A673 (cell line): ENCODE data around the gene ARHGAP44. TPM values are rescaled to one million over a fixed set of nuclear protein-coding genes. Genes with fewer than 3 reads are reported as not detected.

Experiments used
- BruUV-seq: library from RNA; stranded (reverse); fragments of 400-500 nt; replicated peaks from 2 replicates; lab custom pipeline; 2021; lab: Mats Ljungman, UMichigan
- CTCF ChIA-PET: fragments of 300-600 bp; sonication (Branson Sonifier 250); formaldehyde crosslinking; loops from one replicate; lab custom pipeline; 2022; ENCODE audit warnings: antibody characterized with exemption; lab: Charles Lee
- POLR2A ChIA-PET: fragments of 300-600 bp; sonication (Branson Sonifier 250); formaldehyde crosslinking; loops from one replicate; lab custom pipeline; 2022; ENCODE audit warnings: antibody characterized with exemption; ENCODE audit not compliant: low non-redundant PET; lab: Charles Lee
- DNase-seq: peaks from one replicate; pipeline ENCODE4 v3.0.0-alpha.2; 2015; ENCODE audit warnings: low spot score
- H3K27ac ChIP-seq: fragments of 200-600 bp; sonication (generic); 2 replicates; pipeline ENCODE4 v1.5.1; 2016; ENCODE audit warnings: mixed run types, low read depth, mild to moderate bottlenecking, mixed read lengths, antibody characterized with exemption, low read length; ENCODE audit not compliant: poor library complexity, severe bottlenecking
- H3K27me3 ChIP-seq: fragments of 200-600 bp; sonication (generic); replicated peaks from 2 replicates; pipeline ENCODE4 v1.6.1; 2017; ENCODE audit warnings: mixed run types, low read depth, mild to moderate bottlenecking, mixed read lengths, antibody characterized with exemption, low read length; ENCODE audit not compliant: insufficient read depth, poor library complexity
- H3K36me3 ChIP-seq: fragments of 200-600 bp; sonication (generic); 2 replicates; pipeline ENCODE4 v1.6.1; 2016; ENCODE audit warnings: mixed run types, mild to moderate bottlenecking, mixed read lengths, antibody characterized with exemption, low read length; ENCODE audit not compliant: insufficient read depth, poor library complexity, severe bottlenecking
- H3K4me1 ChIP-seq: fragments of 200-600 bp; sonication (generic); 2 replicates; pipeline ENCODE4 v1.6.1; 2017; ENCODE audit warnings: mixed run types, mild to moderate bottlenecking, mixed read lengths, antibody characterized with exemption, low read length; ENCODE audit not compliant: insufficient read depth, poor library complexity, severe bottlenecking
- H3K4me3 ChIP-seq: fragments of 200-600 bp; sonication (generic); 2 replicates; pipeline ENCODE4 v1.5.1; 2016; ENCODE audit warnings: low read depth, mixed run types, mild to moderate bottlenecking, mixed read lengths, low read length; ENCODE audit not compliant: poor library complexity, severe bottlenecking
- H3K9me3 ChIP-seq: fragments of 200-600 bp; sonication (generic); 2 replicates; pipeline ENCODE4 v1.6.1; 2016; ENCODE audit warnings: mixed run types, low read depth, mild to moderate bottlenecking, mixed read lengths, antibody characterized with exemption, low read length; ENCODE audit not compliant: poor library complexity, severe bottlenecking
- CTCF ChIP-seq: fragments of 300-800, 200-600 bp; sonication (generic); conservative IDR thresholded peaks from 2 replicates; pipeline ENCODE4 v1.5.1; 2017; ENCODE audit warnings: low read depth, mild to moderate bottlenecking, antibody characterized with exemption, low read length, moderate library complexity, mixed read lengths
- EZH2 ChIP-seq: fragments of 200-600 bp; sonication (generic); IDR thresholded peaks from 2 replicates; pipeline ENCODE4 v1.6.1; 2017; ENCODE audit warnings: borderline replicate concordance, low read depth, mild to moderate bottlenecking, mixed read lengths, antibody characterized with exemption, low read length; ENCODE audit not compliant: poor library complexity, severe bottlenecking
- intact Hi-C: fragments of 100-400 bp; cut with micrococcal nuclease; formaldehyde crosslinking; loops from one replicate; pipeline ENCODE4 v1.10.0; 2022; ENCODE audit not compliant: unreplicated experiment
- total RNA-seq: library from RNA; stranded (reverse); gene quantifications from 2 replicates; pipeline ENCODE4 v1.2.3, GENCODE V29; 2021

ARHGAP44 gene
- total RNA-seq, 1 experiment from 2014 or later, result 0.49 TPM

GRCh38 chr17:12965988-12966387 is 176.7 kb downstream of the ARHGAP44 start:
- intact Hi-C loops, result no loop called here

DNA sequence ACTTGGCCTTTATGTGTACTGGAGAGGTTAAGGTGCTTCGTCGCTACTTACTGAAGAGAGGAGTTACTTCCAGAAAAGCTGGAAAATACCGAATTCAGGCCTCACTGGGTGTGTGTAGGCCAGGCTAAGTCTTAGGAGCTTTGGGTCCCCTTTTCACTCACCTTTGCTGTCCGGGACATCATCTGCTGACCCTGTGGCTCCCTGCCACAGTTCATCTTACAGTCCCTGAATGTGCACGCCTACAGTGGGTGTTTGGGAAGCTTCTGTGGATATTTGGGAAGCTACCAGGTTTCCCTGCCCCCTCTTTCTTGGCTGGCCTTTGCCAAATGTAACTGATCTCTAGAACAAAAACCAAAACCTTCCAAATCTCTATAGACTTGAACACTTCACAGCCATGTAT is 177.1 kb downstream of the ARHGAP44 start:
- TF ChIP-seq EZH2 (no peak), CTCF (no peak)
- H3K4me1 ChIP-seq, result no peaks in the 10 kb centered on the region
- CTCF ChIA-PET, result interaction anchor here (0.7 kb wide), 1 partner anchor 938 kb away, joined by 3 read pairs; no protein-coding TSS in a partner anchor
- peaks cover 24% of the 10 kb centered on the region for H3K27me3 ChIP-seq
- DNase-seq, result no peak
- no peak overlapping the region for H3K27ac ChIP-seq
- no peaks in the 10 kb centered on the region for H3K9me3 ChIP-seq
- no peak overlapping the region for H3K4me3 ChIP-seq
- BruUV-seq, result no TSS peak
- no peaks in the 10 kb centered on the region for H3K36me3 ChIP-seq
- POLR2A ChIA-PET, result no interaction called here
- intact Hi-C loops, result no loop called here

More at GRCh38 chr17:12965988-12966387, 176.7 kb downstream of the ARHGAP44 start:
- Histone ChIP-seq H3K9me3 (no peaks in the 10 kb centered on the region), H3K27me3 (peaks cover 20% of the 10 kb centered on the region), H3K27ac (no peak overlapping the region), H3K4me3 (no peak overlapping the region), H3K4me1 (no peaks in the 10 kb centered on the region), H3K36me3 (no peaks in the 10 kb centered on the region)
- ChIA-PET CTCF (interaction anchor here (0.7 kb wide), 1 partner anchor 937 kb away, joined by 3 read pairs; no protein-coding TSS in a partner anchor), POLR2A (no interaction called here)
- DNase-seq, result no peak
- TF ChIP-seq EZH2 (no peak), CTCF (no peak)
- BruUV-seq, result no TSS peak

- ChIA-PET POLR2A (no interaction called here), CTCF (no interaction called here)
- Histone ChIP-seq H3K36me3 (no peaks in the 10 kb centered on the region), H3K4me3 (no peak overlapping the region), H3K9me3 (no peaks in the 10 kb centered on the region), H3K4me1 (no peaks in the 10 kb centered on the region), H3K27me3 (peaks cover 33% of the 10 kb centered on the region), H3K27ac (no peak overlapping the region)
- intact Hi-C loops, result no loop called here
- BruUV-seq, result no TSS peak
- TF ChIP-seq EZH2 (no peak), CTCF (no peak)
- DNase-seq, result no peak
Observed at GRCh38 chr17:12967962-12968361, 178.7 kb downstream of the ARHGAP44 start.
